Testis (tissue), 3 donors: ENCODE measurements around the gene LTBP1. TPM values are rescaled to one million over a fixed set of nuclear protein-coding genes. Genes with fewer than 3 reads are reported as not detected.

Source experiments
- DNase-seq: peaks from one replicate; pipeline ENCODE4 v3.0.0-alpha.2; 2019
- H3K27ac ChIP-seq, 2 donors: fragments of 200-600 bp; sonication (generic); one replicate each; pipeline ENCODE4 v1.5.1; 2019
- H3K27me3 ChIP-seq: fragments of 200-600 bp; sonication (generic); one replicate; pipeline ENCODE4 v1.5.1; 2019
- H3K36me3 ChIP-seq: fragments of 200-600 bp; sonication (generic); one replicate; pipeline ENCODE4 v1.5.1; 2017; ENCODE audit warnings: low read depth; ENCODE audit errors: missing control alignments
- H3K4me1 ChIP-seq: fragments of 200-600 bp; sonication (generic); one replicate; pipeline ENCODE4 v1.5.1; 2019
- H3K4me3 ChIP-seq, 2 donors: fragments of 200-600 bp; sonication (generic); one replicate each; pipeline ENCODE4 v1.5.1; 2017 to 2019
- H3K9me3 ChIP-seq: fragments of 200-600 bp; sonication (generic); one replicate; pipeline ENCODE4 v1.5.1; 2017
- POLR2A ChIP-seq: fragments of 450-650 bp; IDR thresholded peaks from one replicate; pipeline ENCODE4 v1.6.1; 2017; ENCODE audit warnings: antibody characterized with exemption, mild to moderate bottlenecking, moderate library complexity
- WGBS, 2 donors: methylation state at CpG; one replicate each; pipeline ENCODE4 v1.1.5; 2018; 5-methylcytosine and 5-hydroxymethylcytosine counted together
- intact Hi-C: fragments of 100-400 bp; cut with DNase I; formaldehyde crosslinking; loops from one replicate; pipeline ENCODE4 v1.15.1; 2023; ENCODE audit warnings: low total_unique reads
- polyA plus RNA-seq: library from polyadenylated mRNA; stranded (reverse); fragments of 350-450 nt; fragmentation: Illumina TruSeq; extraction: RNeasy Lipid Tissue Mini Kit (QIAGEN cat#74804); gene quantifications from one replicate; pipeline ENCODE4 v1.2.3, GENCODE V29; 2014; ENCODE audit warnings: low read depth, low replicate concordance; ENCODE audit not compliant: insufficient read depth
- total RNA-seq, 2 donors: library from RNA; depleted of rRNA; stranded (reverse); fragments of >200 nt; gene quantifications; one replicate each; pipeline ENCODE4 v1.2.3, GENCODE V29; 2016
- TF ChIP-seq, protein P1 (sequence below), 3 experiments: fragments of 450-650 bp in 2 of 3; fragments of 200-600 bp in 1 of 3; sonication (generic) in 1 of 3; IDR thresholded peaks; one replicate each; pipeline ENCODE4 v1.5.1; 2016 to 2019; ENCODE audit warnings: antibody characterized with exemption in 3 of 3, mild to moderate bottlenecking in 2 of 3, moderate library complexity in 1 of 3

LTBP1 gene
- total and polyA plus RNA-seq, 3 donors from 2014 or later, result 39.6 to 51.5 (median 44.0) TPM

DNA sequence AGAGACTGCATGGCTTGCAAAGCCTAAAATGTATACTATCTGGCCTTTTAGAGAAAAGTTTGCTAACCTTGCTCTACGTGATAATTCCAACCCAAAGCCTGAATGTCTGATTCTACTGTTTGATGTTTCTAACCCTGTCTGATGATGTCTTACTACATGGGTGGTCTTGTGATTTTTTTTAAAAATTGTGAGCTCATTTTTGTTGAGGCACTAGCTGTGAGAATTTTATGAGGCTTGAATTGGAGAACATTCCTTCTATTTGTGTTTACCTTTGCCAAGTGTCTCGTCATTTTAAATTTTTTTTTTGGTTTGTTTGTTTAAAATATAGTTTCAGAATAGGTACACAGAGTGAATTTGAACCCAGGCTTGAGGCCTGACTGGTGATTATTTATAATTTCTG, 15.2 kb upstream of the LTBP1 start:
- 83 to 84% methylated on average over 2 of the region's 2 CpGs for WGBS, 2 donors
- intact Hi-C loops, result no loop called here
- H3K4me1 ChIP-seq, result no peaks in the 10 kb centered on the region
- DNase-seq, result no peak
- no peak overlapping the region for H3K4me3 ChIP-seq
- H3K9me3 ChIP-seq, result no peaks in the 10 kb centered on the region
- TF ChIP-seq, protein P1, sequence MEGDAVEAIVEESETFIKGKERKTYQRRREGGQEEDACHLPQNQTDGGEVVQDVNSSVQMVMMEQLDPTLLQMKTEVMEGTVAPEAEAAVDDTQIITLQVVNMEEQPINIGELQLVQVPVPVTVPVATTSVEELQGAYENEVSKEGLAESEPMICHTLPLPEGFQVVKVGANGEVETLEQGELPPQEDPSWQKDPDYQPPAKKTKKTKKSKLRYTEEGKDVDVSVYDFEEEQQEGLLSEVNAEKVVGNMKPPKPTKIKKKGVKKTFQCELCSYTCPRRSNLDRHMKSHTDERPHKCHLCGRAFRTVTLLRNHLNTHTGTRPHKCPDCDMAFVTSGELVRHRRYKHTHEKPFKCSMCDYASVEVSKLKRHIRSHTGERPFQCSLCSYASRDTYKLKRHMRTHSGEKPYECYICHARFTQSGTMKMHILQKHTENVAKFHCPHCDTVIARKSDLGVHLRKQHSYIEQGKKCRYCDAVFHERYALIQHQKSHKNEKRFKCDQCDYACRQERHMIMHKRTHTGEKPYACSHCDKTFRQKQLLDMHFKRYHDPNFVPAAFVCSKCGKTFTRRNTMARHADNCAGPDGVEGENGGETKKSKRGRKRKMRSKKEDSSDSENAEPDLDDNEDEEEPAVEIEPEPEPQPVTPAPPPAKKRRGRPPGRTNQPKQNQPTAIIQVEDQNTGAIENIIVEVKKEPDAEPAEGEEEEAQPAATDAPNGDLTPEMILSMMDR (IDR thresholded peaks at IDR 0.05), result no peak
- TF ChIP-seq POLR2A, result no peak
- no peak overlapping the region for H3K27ac ChIP-seq
- H3K36me3 ChIP-seq, result no peaks in the 10 kb centered on the region
- no peaks in the 10 kb centered on the region for H3K27me3 ChIP-seq

DNA sequence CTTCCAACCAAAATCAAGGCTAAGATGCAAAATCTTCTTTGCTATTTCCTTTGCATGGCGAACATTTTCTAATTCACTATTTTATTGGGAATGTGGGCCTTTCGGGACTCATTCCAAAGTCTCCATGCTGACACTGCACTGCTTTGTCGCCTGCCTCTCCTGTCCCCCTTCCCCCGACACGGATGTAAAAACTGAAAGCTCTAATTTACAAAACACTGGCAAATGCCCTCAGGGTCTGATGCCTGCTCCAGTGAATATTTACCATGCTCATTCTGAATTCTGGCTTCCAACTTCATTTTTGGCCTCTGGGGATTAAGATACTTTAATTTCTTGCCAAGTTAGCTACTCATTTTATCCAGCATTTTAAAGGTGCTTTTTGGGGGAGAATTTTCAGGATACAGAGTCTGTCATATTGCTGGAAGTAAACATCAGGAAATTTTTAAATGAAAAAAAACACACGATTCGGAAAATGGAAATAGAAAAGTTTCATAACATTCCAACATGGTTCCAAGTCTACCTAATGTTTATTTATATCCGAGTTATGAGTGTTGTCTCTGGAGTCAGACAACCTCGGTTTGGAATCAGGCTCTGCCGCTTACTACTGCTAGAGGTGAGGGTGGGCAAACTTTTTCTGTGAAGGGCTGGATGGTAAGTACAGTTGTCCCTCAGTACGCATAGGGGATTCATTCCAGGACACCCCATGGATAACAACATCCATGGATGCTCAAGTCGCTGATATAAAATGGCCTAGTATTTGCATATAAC, 14.6 kb upstream of the LTBP1 start:
- intact Hi-C loops, result no loop called here

DNA sequence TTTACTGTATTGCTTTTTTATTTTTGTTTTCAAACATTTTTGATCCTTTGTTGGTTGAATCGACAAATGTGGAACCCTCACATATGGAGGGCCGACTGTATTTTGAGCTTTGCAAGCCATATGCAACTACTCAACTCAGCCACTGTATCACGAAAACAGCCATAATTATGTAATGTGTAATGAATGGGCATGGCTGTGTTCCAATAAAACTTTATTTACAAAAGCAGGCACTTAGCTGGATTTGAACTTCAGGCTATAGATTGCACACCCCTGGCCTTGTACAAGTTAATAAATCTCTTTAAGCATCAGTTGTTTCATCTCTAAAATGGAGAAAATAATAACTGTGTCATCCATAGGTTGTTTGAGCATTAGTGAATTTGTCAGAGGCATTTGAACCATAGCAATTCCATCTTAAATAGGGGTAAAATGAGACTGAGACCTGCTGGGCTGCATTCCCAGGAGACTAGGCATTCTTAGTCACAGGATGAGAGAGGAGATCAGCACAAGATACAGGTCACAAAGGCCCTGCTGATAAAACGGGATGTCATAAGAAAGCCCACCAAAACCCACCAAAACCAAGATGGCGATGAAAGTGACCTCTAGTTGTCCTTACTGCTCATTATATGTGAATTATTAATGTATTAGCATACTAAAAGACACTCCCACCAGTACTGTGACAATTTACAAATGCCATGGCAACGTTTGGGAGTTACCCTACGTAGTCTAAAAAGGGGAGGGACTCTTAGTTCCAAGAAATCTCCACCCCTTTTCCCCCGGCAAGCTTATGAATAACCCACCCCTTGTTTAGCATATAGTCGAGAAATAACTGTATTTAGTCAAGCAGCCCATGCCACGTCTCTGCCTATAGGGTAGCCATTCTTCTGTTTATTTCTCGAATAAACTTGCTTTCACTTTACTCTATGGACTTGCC, 13.7 kb upstream of the LTBP1 start:
- DNase-seq, result no peak
- Histone ChIP-seq H3K36me3 (no peaks in the 10 kb centered on the region), H3K27ac (no peak overlapping the region), H3K4me1 (no peaks in the 10 kb centered on the region), H3K4me3 (no peak overlapping the region), H3K27me3 (no peaks in the 10 kb centered on the region), H3K9me3 (no peaks in the 10 kb centered on the region)
- intact Hi-C loops, result no loop called here
- TF ChIP-seq POLR2A, result no peak
- 86 to 93% methylated on average over 11 of the region's 11 CpGs for WGBS, 2 donors

More for the DNA sequence above, 14.6 kb upstream of the LTBP1 start:
- Histone ChIP-seq H3K9me3 (no peaks in the 10 kb centered on the region), H3K27ac (no peak overlapping the region), H3K4me1 (no peaks in the 10 kb centered on the region), H3K36me3 (no peaks in the 10 kb centered on the region), H3K27me3 (no peaks in the 10 kb centered on the region), H3K4me3 (no peak overlapping the region)
- DNase-seq, result no peak
- TF ChIP-seq, protein P1 (IDR thresholded peaks at IDR 0.05), result no peak
- no peak for TF ChIP-seq POLR2A
- WGBS, 2 donors, result 80 to 85% methylated on average over 12 of the region's 12 CpGs

DNA sequence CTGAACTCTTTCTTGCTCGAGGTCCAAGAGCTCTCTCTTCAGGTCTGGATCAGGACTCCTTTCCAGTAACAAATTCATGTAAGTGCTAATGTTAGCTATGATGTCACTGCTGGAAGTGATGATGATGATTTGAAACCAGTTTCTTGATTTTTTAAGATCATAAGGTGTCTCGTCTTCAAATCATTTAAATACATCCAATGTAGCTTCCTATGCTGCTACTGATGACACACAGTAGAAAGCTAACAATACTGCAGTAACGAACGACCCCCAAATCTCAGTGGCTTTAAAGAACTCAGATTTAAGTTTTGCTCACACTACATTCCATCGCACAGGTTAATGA, 13.0 kb upstream of the LTBP1 start:
- DNase-seq, result no peak
- Histone ChIP-seq H3K27ac (no peak overlapping the region), H3K9me3 (no peaks in the 10 kb centered on the region), H3K27me3 (no peaks in the 10 kb centered on the region), H3K4me1 (no peaks in the 10 kb centered on the region), H3K36me3 (no peaks in the 10 kb centered on the region), H3K4me3 (no peak overlapping the region)
- 90 to 91% methylated on average over 5 of the region's 5 CpGs for WGBS, 2 donors
- intact Hi-C loops, result no loop called here
- TF ChIP-seq, protein P1 (IDR thresholded peaks at IDR 0.05), result no peak
- no peak for TF ChIP-seq POLR2A

DNA sequence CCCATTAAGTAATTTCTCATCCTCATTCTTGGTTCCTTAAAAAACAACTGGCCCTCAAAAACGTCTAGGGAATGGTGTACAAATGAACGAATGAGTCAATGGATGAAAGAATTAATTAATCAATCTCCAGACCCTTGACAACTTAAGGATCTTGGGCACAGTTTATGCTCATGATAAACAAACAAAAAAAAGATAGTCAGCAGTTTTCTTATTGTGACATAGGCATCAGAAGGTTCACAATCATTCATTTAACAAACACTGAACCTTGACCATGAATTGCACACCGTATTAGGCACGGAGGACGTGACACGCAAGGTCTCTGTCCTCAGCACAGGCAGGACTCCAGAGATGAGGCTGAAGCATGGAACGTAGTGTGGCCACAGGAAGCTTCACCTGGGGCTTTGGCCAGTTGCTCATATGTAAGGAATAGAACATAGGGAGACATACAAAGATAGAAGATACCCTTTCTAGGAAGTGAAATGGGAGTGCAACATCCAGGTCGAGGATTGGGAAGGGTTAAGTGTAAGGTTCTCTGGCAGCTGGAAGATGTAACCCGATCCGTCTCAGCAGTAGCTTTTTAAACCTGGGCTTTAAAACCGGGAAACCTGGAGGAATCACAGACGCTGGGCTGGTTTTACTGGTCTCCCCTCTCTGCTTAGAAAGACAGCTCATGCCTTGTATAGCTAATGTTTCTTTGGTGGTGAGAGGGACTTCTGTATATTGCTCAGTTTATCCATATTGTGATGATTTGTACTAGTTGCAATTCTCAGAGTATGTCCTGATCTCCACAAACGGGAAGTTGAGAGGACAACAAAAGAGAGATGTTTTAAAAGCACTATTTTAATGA, 8.9 kb upstream of the LTBP1 start:
- Histone ChIP-seq H3K27me3 (no peaks in the 10 kb centered on the region), H3K4me3 (no peak overlapping the region), H3K9me3 (no peaks in the 10 kb centered on the region), H3K4me1 (no peaks in the 10 kb centered on the region), H3K36me3 (no peaks in the 10 kb centered on the region), H3K27ac (no peak overlapping the region)
- 52 to 57% methylated on average over 13 of the region's 13 CpGs for WGBS, 2 donors
- no peak for TF ChIP-seq POLR2A
- TF ChIP-seq, protein P1 (IDR thresholded peaks at IDR 0.05), result no peak
- intact Hi-C loops, result no loop called here
- DNase-seq, result no peak
